WTC11 (cell line): Measurements from ENCODE around the gene UVRAG.

Source experiments
- ATF1 ChIP-seq: sonication (generic); formaldehyde crosslinking; IDR thresholded peaks from 2 replicates; pipeline ENCODE4 v1.8.1; 2023; ENCODE audit warnings: mild to moderate bottlenecking, moderate library complexity, missing genetic modification reagents
- ATF6 ChIP-seq: sonication (generic); formaldehyde crosslinking; IDR thresholded peaks from 2 replicates; pipeline ENCODE4 v1.8.1; 2023; ENCODE audit warnings: mild to moderate bottlenecking, missing genetic modification reagents
- CREB1 ChIP-seq: sonication (generic); formaldehyde crosslinking; IDR thresholded peaks from 2 replicates; pipeline ENCODE4 v1.8.0; 2023; ENCODE audit warnings: mild to moderate bottlenecking, missing genetic modification reagents
- CTCF ChIP-seq: fragments of 200-600 bp; IDR thresholded peaks from 2 replicates; pipeline ENCODE4 v1.8.0; 2022; ENCODE audit warnings: antibody characterized with exemption
- E2F1 ChIP-seq: sonication (generic); formaldehyde crosslinking; IDR thresholded peaks from 2 replicates; pipeline ENCODE4 v1.8.0; 2022; ENCODE audit warnings: mild to moderate bottlenecking, missing genetic modification reagents
- GABPB1 ChIP-seq: sonication (generic); formaldehyde crosslinking; IDR thresholded peaks from 2 replicates; pipeline ENCODE4 v1.8.1; 2023; ENCODE audit warnings: mild to moderate bottlenecking, missing genetic modification reagents
- HMGXB4 ChIP-seq: sonication (generic); formaldehyde crosslinking; IDR thresholded peaks from 2 replicates; pipeline ENCODE4 v1.8.1; 2023; ENCODE audit warnings: mild to moderate bottlenecking, moderate library complexity, missing genetic modification reagents
- MYBL2 ChIP-seq: sonication (generic); formaldehyde crosslinking; IDR thresholded peaks from 2 replicates; pipeline ENCODE4 v1.8.1; 2023; ENCODE audit warnings: mild to moderate bottlenecking, moderate library complexity, missing genetic modification reagents
- NFYB ChIP-seq: sonication (generic); formaldehyde crosslinking; conservative IDR thresholded peaks from 2 replicates; pipeline ENCODE4 v1.8.0; 2022; ENCODE audit warnings: low read depth, missing genetic modification reagents
- NR1H2 ChIP-seq: sonication (generic); formaldehyde crosslinking; IDR thresholded peaks from 2 replicates; pipeline ENCODE4 v1.9.0; 2021; ENCODE audit warnings: mild to moderate bottlenecking, moderate library complexity, missing genetic modification reagents
- NR2C2 ChIP-seq: sonication (generic); formaldehyde crosslinking; IDR thresholded peaks from 2 replicates; pipeline ENCODE4 v1.8.0; 2022; ENCODE audit warnings: mild to moderate bottlenecking, missing genetic modification reagents
- USF1 ChIP-seq: sonication (generic); formaldehyde crosslinking; IDR thresholded peaks from 2 replicates; pipeline ENCODE4 v1.8.0; 2022; ENCODE audit warnings: mild to moderate bottlenecking, missing genetic modification reagents

GRCh38 chr11:75874684-75875341, 59.8 kb downstream of the UVRAG start:
- no peak for TF ChIP-seq CTCF
- no peak for TF ChIP-seq USF1 (CRISPR knock-in tag)
- TF ChIP-seq CREB1 (CRISPR knock-in tag): no peak
- no peak for TF ChIP-seq E2F1 (CRISPR knock-in tag)
- TF ChIP-seq HMGXB4 (CRISPR knock-in tag): no peak
- TF ChIP-seq GABPB1 (CRISPR knock-in tag): no peak
- TF ChIP-seq NR2C2 (CRISPR knock-in tag): no peak
- no peak for TF ChIP-seq NFYB (CRISPR knock-in tag)
- TF ChIP-seq ATF1 (CRISPR knock-in tag): no peak
- TF ChIP-seq NR1H2 (CRISPR knock-in tag): no peak
- TF ChIP-seq ATF6 (CRISPR knock-in tag): no peak
- no peak for TF ChIP-seq MYBL2 (CRISPR knock-in tag)
